ENCODE data around the gene SEMA3A. TPM values are rescaled to one million over a fixed set of nuclear protein-coding genes. Genes with fewer than 3 reads are reported as not detected.

SEMA3A gene
- polyA plus RNA-seq, 1 experiment = 6.8 TPM

GRCh38 chr7:84081973-84082522 lies 112.5 kb downstream of the SEMA3A start:
- H3K27me3 ChIP-seq (ENCODE audit: control insufficient read depth, insufficient read depth, low read length) = no peaks in the 10 kb centered on the region
- TF ChIP-seq, protein P1, sequence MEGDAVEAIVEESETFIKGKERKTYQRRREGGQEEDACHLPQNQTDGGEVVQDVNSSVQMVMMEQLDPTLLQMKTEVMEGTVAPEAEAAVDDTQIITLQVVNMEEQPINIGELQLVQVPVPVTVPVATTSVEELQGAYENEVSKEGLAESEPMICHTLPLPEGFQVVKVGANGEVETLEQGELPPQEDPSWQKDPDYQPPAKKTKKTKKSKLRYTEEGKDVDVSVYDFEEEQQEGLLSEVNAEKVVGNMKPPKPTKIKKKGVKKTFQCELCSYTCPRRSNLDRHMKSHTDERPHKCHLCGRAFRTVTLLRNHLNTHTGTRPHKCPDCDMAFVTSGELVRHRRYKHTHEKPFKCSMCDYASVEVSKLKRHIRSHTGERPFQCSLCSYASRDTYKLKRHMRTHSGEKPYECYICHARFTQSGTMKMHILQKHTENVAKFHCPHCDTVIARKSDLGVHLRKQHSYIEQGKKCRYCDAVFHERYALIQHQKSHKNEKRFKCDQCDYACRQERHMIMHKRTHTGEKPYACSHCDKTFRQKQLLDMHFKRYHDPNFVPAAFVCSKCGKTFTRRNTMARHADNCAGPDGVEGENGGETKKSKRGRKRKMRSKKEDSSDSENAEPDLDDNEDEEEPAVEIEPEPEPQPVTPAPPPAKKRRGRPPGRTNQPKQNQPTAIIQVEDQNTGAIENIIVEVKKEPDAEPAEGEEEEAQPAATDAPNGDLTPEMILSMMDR (IDR thresholded peaks at IDR 0.05; ENCODE audit: insufficient read depth, low read depth, low read length) = no peak
- no peaks in the 10 kb centered on the region for H3K36me3 ChIP-seq (ENCODE audit: control insufficient read depth, insufficient read depth, low read length)
- POLR2A ChIA-PET = no interaction called here
- H3K4me3 ChIP-seq (ENCODE audit: low read depth, low read length) = no peak overlapping the region
- CTCF ChIA-PET = no interaction called here
- DNase-seq (ENCODE audit: low read depth) = no peak

DNA sequence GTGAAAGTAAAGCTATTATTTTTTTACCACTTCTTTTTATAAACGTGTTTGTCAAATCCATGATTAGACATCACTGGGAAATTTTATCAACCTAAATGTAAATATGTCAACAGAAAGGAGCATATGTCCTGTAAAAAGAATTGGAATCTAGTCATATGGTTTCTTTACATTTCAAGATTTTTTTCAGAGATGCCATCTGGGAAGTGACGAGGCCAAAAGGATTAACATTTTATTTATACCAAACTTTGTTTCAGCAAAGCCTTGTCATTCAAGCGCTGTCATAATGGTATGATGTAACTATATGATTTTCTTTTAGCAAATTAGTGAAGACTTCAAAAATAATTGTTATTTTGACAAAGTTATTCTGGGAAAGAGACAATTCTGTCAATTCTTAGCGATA lies 117.3 kb downstream of the SEMA3A start:
- CTCF ChIA-PET = no interaction called here
- no peak for DNase-seq (ENCODE audit: low read depth)

GRCh38 chr7:84076219-84076618 lies 118.4 kb downstream of the SEMA3A start:
- no peaks in the 10 kb centered on the region for H3K27me3 ChIP-seq (ENCODE audit: control insufficient read depth, insufficient read depth, low read length)
- TF ChIP-seq, protein P1 (IDR thresholded peaks at IDR 0.05; ENCODE audit: insufficient read depth, low read depth, low read length) = no peak
- DNase-seq (ENCODE audit: low read depth) = no peak
- H3K4me3 ChIP-seq (ENCODE audit: low read depth, low read length) = no peak overlapping the region
- no peaks in the 10 kb centered on the region for H3K36me3 ChIP-seq (ENCODE audit: control insufficient read depth, insufficient read depth, low read length)
- ChIA-PET CTCF (interaction anchor here (0.6 kb wide), 1 partner anchor 394 kb away, joined by 3 read pairs; no protein-coding TSS in a partner anchor), POLR2A (no interaction called here)

More for the DNA sequence above, 117.3 kb downstream of the SEMA3A start:
- POLR2A ChIA-PET = no interaction called here
- no peaks in the 10 kb centered on the region for H3K27me3 ChIP-seq (ENCODE audit: control insufficient read depth, insufficient read depth, low read length)
- TF ChIP-seq, protein P1 (IDR thresholded peaks at IDR 0.05; ENCODE audit: insufficient read depth, low read depth, low read length) = no peak
- no peak overlapping the region for H3K4me3 ChIP-seq (ENCODE audit: low read depth, low read length)
- H3K36me3 ChIP-seq (ENCODE audit: control insufficient read depth, insufficient read depth, low read length) = no peaks in the 10 kb centered on the region

- DNase-seq (ENCODE audit: low read depth) = no peak
- H3K4me3 ChIP-seq (ENCODE audit: low read depth, low read length) = no peak overlapping the region
- H3K27me3 ChIP-seq (ENCODE audit: control insufficient read depth, insufficient read depth, low read length) = no peaks in the 10 kb centered on the region
- CTCF ChIA-PET = interaction anchor here (0.6 to 1.1 kb wide), 2 partner anchors 8 to 1121 kb away, joined by 3 read pairs; no protein-coding TSS in a partner anchor
- POLR2A ChIA-PET = no interaction called here
- H3K36me3 ChIP-seq (ENCODE audit: control insufficient read depth, insufficient read depth, low read length) = no peaks in the 10 kb centered on the region
- TF ChIP-seq, protein P1 (IDR thresholded peaks at IDR 0.05; ENCODE audit: insufficient read depth, low read depth, low read length) = no peak
Measured at GRCh38 chr7:84073186-84073875, 121.3 kb downstream of the SEMA3A start.

DNA sequence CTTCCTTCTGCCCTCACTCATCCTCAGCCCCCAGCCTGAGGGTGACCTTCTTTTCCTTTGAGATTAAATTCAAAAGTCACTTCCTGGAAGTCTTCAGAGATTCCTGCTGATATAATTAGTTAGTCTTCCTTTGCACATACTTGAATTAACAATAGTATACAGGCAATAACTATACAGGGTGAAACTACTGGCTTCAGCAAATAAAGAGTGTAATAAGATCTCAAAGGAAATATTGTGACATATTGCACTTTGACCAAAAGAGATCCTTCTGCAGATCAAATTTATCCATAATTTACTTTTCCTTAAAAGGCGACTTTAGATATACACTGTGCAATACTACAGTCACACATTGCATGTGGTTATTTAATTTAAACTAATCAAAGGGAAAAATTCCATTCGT lies 123.8 kb downstream of the SEMA3A start:
- TF ChIP-seq, protein P1 (IDR thresholded peaks at IDR 0.05; ENCODE audit: insufficient read depth, low read depth, low read length) = no peak
- Histone ChIP-seq H3K4me3 (ENCODE audit: low read depth, low read length) (no peak overlapping the region), H3K36me3 (ENCODE audit: control insufficient read depth, insufficient read depth, low read length) (no peaks in the 10 kb centered on the region), H3K27me3 (ENCODE audit: control insufficient read depth, insufficient read depth, low read length) (no peaks in the 10 kb centered on the region)
- DNase-seq (ENCODE audit: low read depth) = no peak
- ChIA-PET CTCF (no interaction called here), POLR2A (no interaction called here)
